Activated naive CD8-positive, alpha-beta T cell (primary cell): ENCODE results near the gene FAM3C.
A peak's percentile ranks its signal among the peaks of the same experiment; 100 is the strongest.
"Not testable (repeated sequence)": the region's sequence is repeated elsewhere in the genome, so short reads cannot be mapped to it uniquely, and the experiment has no call there.

Experiments
- H3K27ac Mint-ChIP-seq: one replicate; pipeline ENCODE4 v1.8.0; 2021; ENCODE audit warnings: mixed read lengths
- H3K27me3 Mint-ChIP-seq: one replicate; pipeline ENCODE4 v1.8.0; 2021; ENCODE audit warnings: mixed read lengths
- H3K36me3 Mint-ChIP-seq: one replicate; pipeline ENCODE4 v1.8.0; 2021; ENCODE audit warnings: mixed read lengths
- H3K4me1 Mint-ChIP-seq: one replicate; pipeline ENCODE4 v1.8.0; 2021; ENCODE audit warnings: low read depth, mixed read lengths
- H3K4me3 Mint-ChIP-seq: one replicate; pipeline ENCODE4 v1.8.0; 2021; ENCODE audit warnings: mild to moderate bottlenecking, mixed read lengths
- H3K9me3 Mint-ChIP-seq: one replicate; pipeline ENCODE4 v1.8.0; 2021; ENCODE audit warnings: low read depth, mixed read lengths

FAM3C gene

DNA sequence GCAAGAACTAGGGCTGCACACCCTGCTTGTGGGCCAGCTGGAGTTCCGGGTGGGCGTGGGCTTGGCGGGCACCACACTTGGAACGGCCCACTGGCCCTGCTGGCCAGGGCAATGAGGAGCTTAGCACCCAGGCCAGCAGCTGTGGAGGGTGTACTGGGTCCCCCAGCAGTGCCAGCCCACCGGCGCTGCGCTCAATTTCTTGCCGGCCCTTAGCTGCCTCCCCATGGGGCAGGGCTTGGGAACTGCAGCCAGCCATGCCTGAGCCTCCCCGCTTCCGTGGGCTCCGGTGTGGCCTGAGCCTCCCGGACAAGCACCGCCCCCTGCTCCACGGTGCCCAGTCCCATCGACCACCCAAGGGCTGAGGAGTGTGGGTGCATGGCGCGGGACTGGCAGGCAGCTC is 25.6 kb upstream of the FAM3C start:
- not testable (repeated sequence) for H3K27ac Mint-ChIP-seq, H3K4me1 Mint-ChIP-seq, H3K36me3 Mint-ChIP-seq, H3K4me3 Mint-ChIP-seq, H3K9me3 Mint-ChIP-seq, H3K27me3 Mint-ChIP-seq

DNA sequence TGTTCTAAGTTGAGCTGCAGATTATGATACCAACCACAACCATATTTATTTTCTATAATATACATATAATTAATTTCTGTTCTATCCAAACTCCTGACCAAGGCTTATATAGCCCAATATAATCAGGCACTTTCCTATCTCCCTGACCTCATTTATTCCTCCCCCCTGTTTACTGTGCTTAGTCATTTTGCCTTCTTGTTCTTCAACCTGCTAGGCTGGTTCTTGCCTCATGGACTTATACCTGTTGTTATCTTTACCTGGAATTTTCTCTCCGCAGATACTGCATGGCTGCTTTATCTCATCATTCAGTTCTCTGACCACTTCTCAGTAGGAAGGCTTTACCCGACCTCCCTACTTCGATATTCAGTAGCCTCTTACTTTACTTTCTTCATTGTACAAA is 24.9 kb upstream of the FAM3C start:
- no peaks in the 10 kb centered on the region for H3K4me1 Mint-ChIP-seq
- no peak overlapping the region for H3K27ac Mint-ChIP-seq
- peaks cover 3% of the 10 kb centered on the region for H3K27me3 Mint-ChIP-seq
- no peak overlapping the region for H3K4me3 Mint-ChIP-seq
- no peaks in the 10 kb centered on the region for H3K36me3 Mint-ChIP-seq
- no peaks in the 10 kb centered on the region for H3K9me3 Mint-ChIP-seq

- H3K4me1 Mint-ChIP-seq = no peaks in the 10 kb centered on the region
- H3K27me3 Mint-ChIP-seq = peaks cover 1% of the 10 kb centered on the region
- no peak overlapping the region for H3K27ac Mint-ChIP-seq
- no peaks in the 10 kb centered on the region for H3K9me3 Mint-ChIP-seq
- H3K36me3 Mint-ChIP-seq = no peaks in the 10 kb centered on the region
- H3K4me3 Mint-ChIP-seq = no peak overlapping the region
Measured at GRCh38 chr7:121419201-121420148, 23.4 kb upstream of the FAM3C start.

DNA sequence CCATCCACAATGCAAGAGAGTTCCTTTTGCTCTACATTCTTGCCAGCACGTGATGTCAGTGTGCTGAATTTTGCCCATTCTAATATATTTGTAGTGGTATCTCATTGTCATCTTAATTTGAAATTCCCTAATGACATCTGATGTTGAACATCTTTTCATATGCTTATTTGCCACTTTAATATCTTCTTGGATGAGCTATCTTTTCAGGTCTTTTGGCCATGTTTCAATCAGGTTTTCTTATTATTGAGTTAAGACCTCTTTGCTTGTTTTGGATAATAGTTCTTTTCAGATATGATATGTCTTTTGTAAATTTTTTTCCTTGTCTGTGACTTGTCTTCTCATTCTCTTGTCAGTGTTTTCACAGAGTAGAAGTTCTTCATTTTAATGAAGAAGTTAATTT is 20.4 kb upstream of the FAM3C start:
- Mint-ChIP-seq H3K27me3 (no peaks in the 10 kb centered on the region), H3K9me3 (no peaks in the 10 kb centered on the region), H3K27ac (no peak overlapping the region), H3K4me1 (no peaks in the 10 kb centered on the region), H3K4me3 (no peak overlapping the region), H3K36me3 (no peaks in the 10 kb centered on the region)

DNA sequence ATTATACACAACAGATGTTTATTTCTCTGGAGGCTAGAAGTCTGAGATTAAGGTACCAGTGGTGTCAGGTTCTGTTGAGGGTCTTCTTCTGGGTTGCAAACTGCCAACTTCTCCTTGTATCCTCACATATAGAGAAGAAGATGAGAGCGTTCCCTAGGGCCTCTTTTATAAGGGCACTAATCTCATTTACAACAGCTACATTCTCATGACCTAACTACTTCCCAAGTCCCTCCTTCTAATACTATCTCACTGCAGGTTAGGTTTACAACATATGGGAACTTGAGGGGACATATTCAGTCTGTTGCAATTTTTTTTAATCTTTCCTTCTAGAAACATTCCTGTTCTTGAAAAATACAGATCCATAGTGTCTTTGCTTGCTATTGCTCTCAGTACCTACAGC is 18.3 kb upstream of the FAM3C start:
- peaks cover 1% of the 10 kb centered on the region for H3K27me3 Mint-ChIP-seq
- H3K9me3 Mint-ChIP-seq = no peaks in the 10 kb centered on the region
- H3K4me3 Mint-ChIP-seq = no peak overlapping the region
- no peaks in the 10 kb centered on the region for H3K36me3 Mint-ChIP-seq
- H3K4me1 Mint-ChIP-seq = peaks cover 8% of the 10 kb centered on the region
- no peak overlapping the region for H3K27ac Mint-ChIP-seq

DNA sequence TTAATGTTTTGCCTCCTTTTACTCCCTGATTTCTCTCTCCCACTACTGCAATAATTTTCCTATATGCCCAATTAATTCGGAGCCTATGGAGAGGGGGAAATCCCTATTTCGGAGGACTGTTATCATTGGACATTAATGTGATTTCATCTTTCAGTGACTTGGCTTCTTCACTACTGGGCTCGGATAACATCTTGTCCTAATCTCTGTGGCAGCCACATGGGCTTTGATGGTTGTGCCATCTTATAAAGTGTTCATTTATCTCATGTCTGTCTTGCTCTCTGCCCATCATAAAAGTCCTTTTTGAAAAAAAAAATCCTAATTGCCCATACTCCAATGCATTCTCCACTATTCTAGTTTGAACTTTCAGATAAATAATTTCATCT is 15.5 kb upstream of the FAM3C start:
- Mint-ChIP-seq H3K9me3 (no peaks in the 10 kb centered on the region), H3K4me1 (peaks cover 8% of the 10 kb centered on the region), H3K4me3 (no peak overlapping the region), H3K36me3 (no peaks in the 10 kb centered on the region), H3K27me3 (peaks cover 1% of the 10 kb centered on the region), H3K27ac (no peak overlapping the region)

DNA sequence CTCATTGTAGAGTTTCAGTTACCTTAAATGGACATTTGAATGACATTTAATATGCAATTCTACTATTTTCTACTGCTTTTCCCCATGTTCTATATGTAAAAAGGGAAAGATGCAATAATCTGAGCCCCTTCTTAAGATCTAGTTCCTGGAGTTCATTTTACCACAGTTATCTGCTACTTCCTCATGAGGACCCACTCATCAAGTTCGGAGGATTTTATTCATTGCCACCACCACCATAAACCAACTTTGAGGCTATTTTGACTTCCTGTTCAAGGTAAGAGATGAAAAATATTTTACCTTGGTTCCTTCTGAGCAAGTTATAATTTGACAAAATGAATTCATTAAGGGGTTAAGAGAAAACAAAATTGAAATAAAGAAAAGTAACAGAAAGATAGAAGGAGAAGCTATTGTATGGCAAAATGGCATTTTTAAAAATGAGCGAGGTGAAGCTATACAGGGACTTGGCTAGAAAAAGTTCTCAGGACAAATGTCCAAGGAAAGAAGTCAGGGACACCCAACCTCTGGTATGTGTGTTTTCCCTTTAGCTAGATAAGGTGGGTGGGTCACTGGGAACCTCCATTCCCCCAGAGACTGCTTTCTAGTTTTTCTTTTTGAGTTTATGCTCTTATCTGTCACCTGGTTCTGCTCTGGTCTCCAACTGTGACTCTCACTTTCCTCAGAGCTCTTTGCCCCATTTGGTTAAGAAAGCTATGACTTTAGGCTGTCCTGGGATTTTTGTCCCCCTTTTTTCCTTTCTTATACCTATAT is 14.9 kb upstream of the FAM3C start:
- H3K4me3 Mint-ChIP-seq = no peak overlapping the region
- no peak overlapping the region for H3K27ac Mint-ChIP-seq
- no peaks in the 10 kb centered on the region for H3K9me3 Mint-ChIP-seq

GRCh38 chr7:121406944-121407343 is 10.8 kb upstream of the FAM3C start:
- peaks cover 13% of the 10 kb centered on the region for H3K4me1 Mint-ChIP-seq
- peaks cover 4% of the 10 kb centered on the region for H3K27me3 Mint-ChIP-seq
- H3K27ac Mint-ChIP-seq = no peak overlapping the region
- no peak overlapping the region for H3K4me3 Mint-ChIP-seq
- no peaks in the 10 kb centered on the region for H3K9me3 Mint-ChIP-seq
- H3K36me3 Mint-ChIP-seq = no peaks in the 10 kb centered on the region

More for the DNA sequence above, 14.9 kb upstream of the FAM3C start:
- Mint-ChIP-seq H3K27me3 (peaks cover 1% of the 10 kb centered on the region), H3K4me1 (peaks cover 8% of the 10 kb centered on the region), H3K36me3 (no peaks in the 10 kb centered on the region)

GRCh38 chr7:121406461-121406860 is 10.4 kb upstream of the FAM3C start:
- Mint-ChIP-seq H3K9me3 (no peaks in the 10 kb centered on the region), H3K27me3 (peaks cover 4% of the 10 kb centered on the region), H3K4me3 (no peak overlapping the region), H3K36me3 (no peaks in the 10 kb centered on the region), H3K27ac (no peak overlapping the region), H3K4me1 (peaks cover 12% of the 10 kb centered on the region)

DNA sequence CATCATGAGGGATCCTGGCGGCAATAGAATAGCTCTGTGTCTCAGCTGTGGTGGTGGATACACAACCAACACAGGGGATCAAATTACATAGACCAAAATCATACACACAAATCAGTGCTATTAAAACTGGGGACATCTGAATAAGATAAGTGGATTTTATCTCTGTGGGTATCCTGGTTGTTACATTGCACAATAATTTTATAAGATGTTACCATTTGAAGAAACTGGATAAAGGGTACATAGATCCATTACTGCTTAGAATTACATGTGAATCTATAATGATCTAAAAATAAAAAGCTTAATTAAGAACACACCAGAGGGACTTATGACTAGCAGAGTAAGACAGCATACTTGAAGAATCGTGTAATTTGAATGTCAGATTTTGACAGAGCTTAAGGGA is 8.2 kb upstream of the FAM3C start:
- H3K27ac Mint-ChIP-seq = no peak overlapping the region
- H3K4me1 Mint-ChIP-seq = peaks cover 5% of the 10 kb centered on the region
- peaks cover 3% of the 10 kb centered on the region for H3K27me3 Mint-ChIP-seq
- no peaks in the 10 kb centered on the region for H3K36me3 Mint-ChIP-seq
- no peaks in the 10 kb centered on the region for H3K9me3 Mint-ChIP-seq
- no peak overlapping the region for H3K4me3 Mint-ChIP-seq

- Mint-ChIP-seq H3K4me1 (peaks cover 5% of the 10 kb centered on the region), H3K9me3 (no peaks in the 10 kb centered on the region), H3K4me3 (no peak overlapping the region), H3K27me3 (peaks cover 3% of the 10 kb centered on the region), H3K36me3 (no peaks in the 10 kb centered on the region), H3K27ac (no peak overlapping the region)
Measured at GRCh38 chr7:121402701-121403100, 6.6 kb upstream of the FAM3C start.

DNA sequence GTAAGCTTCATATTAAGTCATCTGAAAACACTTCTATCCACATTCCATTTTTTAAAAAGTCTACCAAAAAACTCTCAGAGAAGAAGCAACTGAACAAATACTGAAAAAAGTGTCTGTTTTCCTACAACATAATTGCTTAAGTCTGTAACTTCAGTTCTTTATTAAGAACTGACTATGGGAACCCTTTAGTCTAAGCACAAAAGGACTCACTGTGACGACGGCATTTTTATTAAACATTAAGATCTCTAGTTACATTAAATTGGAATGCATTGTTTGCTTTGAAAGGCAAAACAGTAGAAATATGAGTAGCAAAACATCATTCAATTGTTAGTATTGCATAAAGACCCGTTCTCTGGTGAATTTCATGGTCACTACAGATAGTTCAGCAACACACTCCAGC is 5.8 kb upstream of the FAM3C start:
- Mint-ChIP-seq H3K27me3 (peaks cover 3% of the 10 kb centered on the region), H3K27ac (no peak overlapping the region), H3K4me1 (peaks cover 5% of the 10 kb centered on the region), H3K9me3 (no peaks in the 10 kb centered on the region), H3K4me3 (no peak overlapping the region), H3K36me3 (no peaks in the 10 kb centered on the region)

DNA sequence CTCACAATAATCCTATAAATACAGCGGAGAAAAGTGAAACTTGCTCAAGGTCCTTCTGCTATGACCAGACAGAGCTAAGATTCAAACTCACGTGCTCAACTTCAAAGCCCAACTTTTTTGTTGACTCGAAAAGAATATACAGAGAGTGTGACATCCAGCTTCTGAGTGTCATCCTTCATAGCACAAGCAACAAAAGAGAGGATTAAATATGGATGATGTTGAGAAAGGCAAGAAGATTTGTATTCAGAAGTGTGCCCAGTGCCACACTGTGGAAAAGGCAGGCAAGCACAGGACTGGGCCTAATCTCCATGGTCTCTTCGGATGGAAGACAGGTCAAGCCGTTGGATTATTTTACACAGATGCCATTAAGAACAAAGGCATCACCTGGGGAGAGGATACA is 2.1 kb upstream of the FAM3C start:
- H3K4me3 Mint-ChIP-seq = no peak overlapping the region
- peaks cover 26% of the 10 kb centered on the region for H3K4me1 Mint-ChIP-seq
- H3K27ac Mint-ChIP-seq = no peak overlapping the region
- no peaks in the 10 kb centered on the region for H3K27me3 Mint-ChIP-seq
- H3K36me3 Mint-ChIP-seq = no peaks in the 10 kb centered on the region
- no peaks in the 10 kb centered on the region for H3K9me3 Mint-ChIP-seq

- no peak overlapping the region for H3K27ac Mint-ChIP-seq
- no peaks in the 10 kb centered on the region for H3K27me3 Mint-ChIP-seq
- peaks cover 26% of the 10 kb centered on the region for H3K4me1 Mint-ChIP-seq
- peaks cover 2% of the 10 kb centered on the region for H3K36me3 Mint-ChIP-seq
- H3K9me3 Mint-ChIP-seq = no peaks in the 10 kb centered on the region
- H3K4me3 Mint-ChIP-seq = no peak overlapping the region
Measured at GRCh38 chr7:121397822-121398221, 1.7 kb upstream of the FAM3C start.

- H3K9me3 Mint-ChIP-seq = no peaks in the 10 kb centered on the region
- peaks cover 29% of the 10 kb centered on the region for H3K4me1 Mint-ChIP-seq
- H3K27me3 Mint-ChIP-seq = no peaks in the 10 kb centered on the region
- H3K27ac Mint-ChIP-seq = peak overlapping the region; percentile 54
- H3K4me3 Mint-ChIP-seq = peak overlapping the region; percentile 65
- peaks cover 4% of the 10 kb centered on the region for H3K36me3 Mint-ChIP-seq
Measured at GRCh38 chr7:121397361-121397760, 1.3 kb upstream of the FAM3C start.
